Measurements from ENCODE around the gene INPP5D. TPM values are rescaled to one million over a fixed set of nuclear protein-coding genes. Genes with fewer than 3 reads are reported as not detected.

INPP5D gene
- total and polyA plus RNA-seq, 2 donors (not counting 1 experiment from before 2014, with no cell fraction given), result 152 to 444 TPM

DNA sequence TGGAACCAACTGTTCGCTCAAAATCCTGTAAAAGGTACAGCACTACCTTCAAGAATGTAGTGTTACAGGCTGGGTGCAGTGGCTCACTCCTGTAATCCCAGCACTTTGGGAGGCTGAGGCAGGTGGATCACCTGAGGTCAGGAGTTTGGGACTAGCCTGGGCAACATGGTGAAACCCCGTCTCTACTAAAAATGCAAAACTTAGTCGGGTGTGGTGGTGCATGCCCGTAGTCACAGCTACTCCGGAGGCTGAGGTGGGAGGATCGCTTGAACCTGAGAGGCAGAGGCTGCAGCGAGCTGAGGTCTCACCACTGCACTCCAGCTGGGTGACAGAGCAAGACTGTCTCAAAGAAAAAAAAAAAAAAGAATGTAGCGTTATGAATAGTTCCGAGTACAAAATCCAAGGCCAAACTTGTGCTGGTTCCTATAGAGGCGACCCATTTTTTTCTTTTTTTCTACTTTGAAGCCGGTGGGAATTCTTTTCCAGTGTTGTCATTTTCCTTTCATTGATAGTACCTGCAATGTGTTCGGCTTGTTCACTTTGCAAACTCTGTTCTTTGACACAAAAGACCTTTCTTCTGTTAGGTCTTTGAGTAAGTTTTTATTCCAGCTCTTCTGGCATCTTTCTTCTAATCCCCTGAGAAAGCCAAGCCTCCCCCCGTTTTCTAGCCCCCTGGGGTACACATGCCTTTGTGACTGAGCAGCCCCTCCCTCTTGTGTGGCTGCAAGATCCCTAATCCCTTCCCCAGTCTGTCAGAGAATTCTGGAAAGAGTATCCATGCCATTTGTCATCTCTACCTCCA, 25.1 kb downstream of the INPP5D start:
- peak overlapping the region in 1 of 5 experiments; percentile 48 for H3K4me3 ChIP-seq (ENCODE audit: control extremely low read depth in 1 of 5, extremely low read depth in 1 of 5, insufficient read depth in 1 of 5, low read depth in 2 of 5, low read length in 4 of 5)

More for the DNA sequence above, 25.1 kb downstream of the INPP5D start:
- H3K4me1 Mint-ChIP-seq, result peaks cover 92% of the 10 kb centered on the region
- Histone ChIP-seq H3K79me2 (ENCODE audit: control insufficient read depth, insufficient read depth, low read length) (peaks cover 97% of the 10 kb centered on the region), H2AFZ (ENCODE audit: insufficient read depth, low read depth, low read length, poor library complexity, severe bottlenecking) (no peak overlapping the region), H3K4me1 (ENCODE audit: control insufficient read depth in 2 of 2, insufficient read depth in 2 of 2, low read length in 2 of 2) (peaks cover 87 to 100% of the 10 kb centered on the region in 2 donors), H4K20me1 (ENCODE audit: control insufficient read depth, insufficient read depth, low read length, poor library complexity, severe bottlenecking) (peaks cover 5% of the 10 kb centered on the region), H3K27ac (ENCODE audit: low read length in 2 of 2) (peak overlapping the region; percentile 88), H3K9ac (ENCODE audit: low read length) (peak overlapping the region; percentile 38), H3K27me3 (replicated peaks in 1 of 4; ENCODE audit: control extremely low read depth in 1 of 4, control insufficient read depth in 3 of 4, insufficient read depth in 4 of 4, low read length in 3 of 4) (no peaks in the 10 kb centered on the region), H3K9me3 (ENCODE audit: control extremely low read depth in 1 of 3, control insufficient read depth in 2 of 3, insufficient read depth in 1 of 3, low read length in 2 of 3) (no peaks in the 10 kb centered on the region), H3K36me3 (replicated peaks in 1 of 2; ENCODE audit: control extremely low read depth in 1 of 2, control insufficient read depth in 1 of 2, extremely low read depth in 1 of 2, insufficient read depth in 2 of 2, low read length in 1 of 2) (peaks cover 2 to 81% of the 10 kb centered on the region in 2 experiments), H3K4me2 (replicated peaks; ENCODE audit: low read depth, low read length, poor library complexity, severe bottlenecking) (peak overlapping the region; percentile 72)
- H3K27me3 Mint-ChIP-seq, result no peaks in the 10 kb centered on the region
- H3K4me3 Mint-ChIP-seq, result peak overlapping the region; percentile 78
- ATAC-seq (ENCODE audit: low read depth) (no peak), DNase-seq (peak; percentile 21)
- POLR2A ChIA-PET, result interaction anchor here (0.7 to 8.4 kb wide), 6 partner anchors 9 to 222 kb away, joined by 4 to 112 read pairs (median 22); partner anchors contain the start of gene INPP5D
- TF ChIP-seq, protein P1, sequence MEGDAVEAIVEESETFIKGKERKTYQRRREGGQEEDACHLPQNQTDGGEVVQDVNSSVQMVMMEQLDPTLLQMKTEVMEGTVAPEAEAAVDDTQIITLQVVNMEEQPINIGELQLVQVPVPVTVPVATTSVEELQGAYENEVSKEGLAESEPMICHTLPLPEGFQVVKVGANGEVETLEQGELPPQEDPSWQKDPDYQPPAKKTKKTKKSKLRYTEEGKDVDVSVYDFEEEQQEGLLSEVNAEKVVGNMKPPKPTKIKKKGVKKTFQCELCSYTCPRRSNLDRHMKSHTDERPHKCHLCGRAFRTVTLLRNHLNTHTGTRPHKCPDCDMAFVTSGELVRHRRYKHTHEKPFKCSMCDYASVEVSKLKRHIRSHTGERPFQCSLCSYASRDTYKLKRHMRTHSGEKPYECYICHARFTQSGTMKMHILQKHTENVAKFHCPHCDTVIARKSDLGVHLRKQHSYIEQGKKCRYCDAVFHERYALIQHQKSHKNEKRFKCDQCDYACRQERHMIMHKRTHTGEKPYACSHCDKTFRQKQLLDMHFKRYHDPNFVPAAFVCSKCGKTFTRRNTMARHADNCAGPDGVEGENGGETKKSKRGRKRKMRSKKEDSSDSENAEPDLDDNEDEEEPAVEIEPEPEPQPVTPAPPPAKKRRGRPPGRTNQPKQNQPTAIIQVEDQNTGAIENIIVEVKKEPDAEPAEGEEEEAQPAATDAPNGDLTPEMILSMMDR (IDR thresholded peaks at IDR 0.05), result no peak
- no peak for TF ChIP-seq EZH2 (IDR thresholded peaks at IDR 0.05; ENCODE audit: borderline replicate concordance, insufficient read depth, low read depth, low read length, poor library complexity, severe bottlenecking)
- WGBS (ENCODE audit: insufficient coverage), result 31% methylated on average over 9 of the region's 13 CpGs
- intact Hi-C loops (cut with micrococcal nuclease), result no loop called here
- peak overlapping the region; percentile 94 for H3K27ac Mint-ChIP-seq
- CTCF ChIA-PET, result interaction anchor here (0.6 to 7.9 kb wide), 7 partner anchors 9 to 39 kb away, joined by 3 to 70 read pairs (median 3); partner anchors contain the start of gene INPP5D
- H3K9me3 Mint-ChIP-seq (ENCODE audit: insufficient read depth), result no peaks in the 10 kb centered on the region
